Bronchial epithelial cell (primary cell): ENCODE data around the gene AMER3. TPM values are rescaled to one million over a fixed set of nuclear protein-coding genes. Genes with fewer than 3 reads are reported as not detected.

Source experiments
- DNase-seq: peaks from one replicate; pipeline ENCODE4 v3.0.0-alpha.2; 2010; ENCODE audit warnings: low read depth
- FAIRE-seq: peaks from 2 replicates; lab custom pipeline; 2011; peaks lifted over from hg19 to GRCh38; lab: Jason Lieb, UNC
- H3K27me3 ChIP-seq: 2 replicates; pipeline ENCODE4 v1.5.1; 2011; ENCODE audit warnings: low read length; ENCODE audit not compliant: control insufficient read depth, insufficient read depth
- H3K36me3 ChIP-seq: 2 replicates; pipeline ENCODE4 v1.5.1; 2011; ENCODE audit warnings: low read length; ENCODE audit not compliant: control insufficient read depth, insufficient read depth
- H3K4me3 ChIP-seq: 2 replicates; pipeline ENCODE4 v1.5.1; 2011; ENCODE audit warnings: mild to moderate bottlenecking, low read depth, low read length, control low read depth
- total RNA-seq: library from RNA; depleted of rRNA; stranded (reverse); fragments of >200 nt; gene quantifications from 2 replicates; pipeline ENCODE4 v1.2.1, GENCODE V29; 2014
- TF ChIP-seq, protein P1 (sequence below): IDR thresholded peaks from 2 replicates; pipeline ENCODE4 v1.5.1; 2011; ENCODE audit warnings: mild to moderate bottlenecking, moderate library complexity, low read length, control low read depth, inconsistent platforms; ENCODE audit not compliant: insufficient read depth, severe bottlenecking

The AMER3 gene
- total RNA-seq, 1 donor from 2014 or later: under 0.01 TPM

DNA sequence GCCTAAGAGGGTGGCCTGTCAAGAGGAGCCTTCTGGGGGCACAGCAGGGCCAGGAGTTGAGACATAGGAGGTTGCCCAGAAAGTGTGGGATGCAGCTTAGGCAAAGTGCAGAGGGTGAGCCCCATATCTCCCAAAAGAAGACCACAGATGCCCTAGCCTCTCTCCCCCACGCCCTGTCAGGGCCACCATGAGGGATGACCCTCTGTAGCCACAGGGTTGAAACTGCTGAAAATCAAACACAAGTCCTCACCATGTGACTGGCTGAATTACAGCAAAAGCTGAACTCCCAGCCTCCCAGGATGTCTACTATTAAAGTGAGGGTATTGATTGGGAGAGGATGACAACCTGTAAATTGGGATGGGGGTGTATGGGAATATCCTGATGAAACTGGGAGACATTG lies 44.0 kb downstream of the AMER3 start:
- TF ChIP-seq, protein P1, sequence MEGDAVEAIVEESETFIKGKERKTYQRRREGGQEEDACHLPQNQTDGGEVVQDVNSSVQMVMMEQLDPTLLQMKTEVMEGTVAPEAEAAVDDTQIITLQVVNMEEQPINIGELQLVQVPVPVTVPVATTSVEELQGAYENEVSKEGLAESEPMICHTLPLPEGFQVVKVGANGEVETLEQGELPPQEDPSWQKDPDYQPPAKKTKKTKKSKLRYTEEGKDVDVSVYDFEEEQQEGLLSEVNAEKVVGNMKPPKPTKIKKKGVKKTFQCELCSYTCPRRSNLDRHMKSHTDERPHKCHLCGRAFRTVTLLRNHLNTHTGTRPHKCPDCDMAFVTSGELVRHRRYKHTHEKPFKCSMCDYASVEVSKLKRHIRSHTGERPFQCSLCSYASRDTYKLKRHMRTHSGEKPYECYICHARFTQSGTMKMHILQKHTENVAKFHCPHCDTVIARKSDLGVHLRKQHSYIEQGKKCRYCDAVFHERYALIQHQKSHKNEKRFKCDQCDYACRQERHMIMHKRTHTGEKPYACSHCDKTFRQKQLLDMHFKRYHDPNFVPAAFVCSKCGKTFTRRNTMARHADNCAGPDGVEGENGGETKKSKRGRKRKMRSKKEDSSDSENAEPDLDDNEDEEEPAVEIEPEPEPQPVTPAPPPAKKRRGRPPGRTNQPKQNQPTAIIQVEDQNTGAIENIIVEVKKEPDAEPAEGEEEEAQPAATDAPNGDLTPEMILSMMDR: no peak
- Histone ChIP-seq H3K4me3 (no peak overlapping the region), H3K27me3 (no peaks in the 10 kb centered on the region), H3K36me3 (no peaks in the 10 kb centered on the region)
- no peak for DNase-seq
- no peak for FAIRE-seq

DNA sequence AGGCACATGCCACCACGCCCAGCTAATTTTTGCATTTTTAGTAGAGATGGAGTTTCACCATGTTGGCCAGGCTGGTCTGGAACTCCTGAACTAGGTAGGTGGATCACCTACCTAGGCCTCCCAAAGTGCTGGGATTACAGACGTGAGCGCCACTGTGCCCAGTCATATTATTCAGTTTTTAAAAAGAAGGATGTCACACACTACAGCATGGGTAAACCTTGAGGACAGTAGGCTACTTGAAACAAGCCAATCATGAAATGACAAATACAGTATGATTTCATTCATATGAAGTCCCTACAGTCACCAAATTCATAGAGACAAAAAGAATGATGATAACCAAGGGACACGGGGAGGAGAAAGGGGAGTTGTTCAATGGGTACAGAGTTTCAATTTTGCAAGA lies 50.3 kb downstream of the AMER3 start:
- FAIRE-seq (no peak), DNase-seq (no peak)
- no peaks in the 10 kb centered on the region for H3K27me3 ChIP-seq

GRCh38 chr2:130806370-130806769 lies 51.0 kb downstream of the AMER3 start:
- FAIRE-seq (no peak), DNase-seq (no peak)
- Histone ChIP-seq H3K36me3 (no peaks in the 10 kb centered on the region), H3K4me3 (no peak overlapping the region), H3K27me3 (no peaks in the 10 kb centered on the region)
- TF ChIP-seq, protein P1: no peak

More for the DNA sequence above, 50.3 kb downstream of the AMER3 start:
- H3K36me3 ChIP-seq: no peaks in the 10 kb centered on the region
- TF ChIP-seq, protein P1: no peak
- no peak overlapping the region for H3K4me3 ChIP-seq

DNA sequence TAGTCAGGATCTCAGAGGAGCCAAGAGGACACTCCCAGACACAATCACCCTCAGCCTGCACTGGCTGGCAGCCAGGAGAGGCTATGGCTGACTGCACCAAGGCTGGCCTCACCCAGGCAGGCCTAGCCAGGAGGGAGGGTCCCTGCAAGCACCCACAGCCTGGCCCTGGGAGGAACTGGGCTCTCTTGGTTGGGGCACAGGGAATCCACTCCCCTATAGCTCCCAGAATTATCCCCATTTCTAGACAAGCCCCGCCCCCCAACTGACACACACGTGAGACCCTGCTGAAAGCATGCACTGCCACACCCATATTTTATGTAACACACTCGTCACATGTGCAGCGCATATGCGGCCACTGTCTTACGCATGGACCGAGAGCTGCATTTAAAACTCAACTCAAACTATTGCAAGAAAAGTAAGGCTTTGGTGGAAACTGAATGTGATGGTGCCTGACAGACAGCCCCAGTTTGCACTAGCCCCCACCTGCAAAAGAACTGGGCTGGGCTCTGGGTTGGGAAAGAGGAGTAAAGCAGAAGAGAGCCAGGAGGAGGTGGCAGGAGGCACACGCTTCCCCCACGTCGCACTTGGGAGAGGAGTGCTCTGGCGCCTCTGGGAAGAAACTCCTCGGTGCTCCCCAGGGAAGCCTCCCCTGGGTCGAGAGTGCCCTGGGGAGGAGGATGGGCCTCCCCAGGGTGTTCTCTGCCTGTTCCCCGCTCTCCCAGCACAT lies 52.5 kb downstream of the AMER3 start:
- Histone ChIP-seq H3K36me3 (no peaks in the 10 kb centered on the region), H3K4me3 (peak overlapping the region; percentile 25), H3K27me3 (no peaks in the 10 kb centered on the region)
- peak; percentile 89 for DNase-seq
- peak; percentile 92 for FAIRE-seq
- TF ChIP-seq, protein P1: no peak

DNA sequence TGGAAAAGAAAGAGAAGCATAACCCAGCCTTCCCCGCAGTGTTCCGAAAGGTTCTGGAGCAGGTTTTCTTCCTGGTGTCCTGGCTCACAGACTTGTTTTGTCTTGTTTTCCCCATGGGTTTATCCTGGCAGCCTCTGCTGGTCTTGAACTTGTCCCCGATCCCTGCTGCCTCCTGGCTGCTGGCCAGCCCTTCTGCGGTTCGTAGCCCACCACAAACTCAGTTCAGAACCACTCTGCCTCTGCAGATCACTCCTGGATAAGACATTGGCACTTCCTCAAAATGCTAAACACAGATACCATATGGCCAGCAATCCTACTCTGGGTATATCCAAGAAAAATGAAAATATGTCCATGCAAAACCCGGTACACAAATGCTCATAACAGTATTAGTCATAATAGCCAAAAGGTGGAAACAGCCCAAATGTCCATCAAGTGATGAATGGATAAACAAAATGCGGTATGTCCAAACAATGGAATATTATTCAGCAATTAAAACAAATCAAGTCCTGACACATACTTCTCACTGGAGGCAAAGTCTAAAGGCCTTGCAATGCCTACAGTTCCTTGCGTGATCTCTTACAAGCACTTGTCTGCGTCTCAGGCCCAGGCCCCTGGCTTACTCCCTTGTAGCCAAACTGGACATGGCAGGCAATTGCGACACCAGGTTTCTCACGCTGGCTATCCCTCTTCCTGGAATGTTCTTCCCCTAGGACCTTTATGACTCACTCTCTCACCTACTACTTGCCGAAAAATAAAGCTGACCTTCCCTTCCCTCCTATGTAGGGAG lies 53.3 kb downstream of the AMER3 start:
- FAIRE-seq (peak; percentile 99), DNase-seq (peak; percentile 99)
- TF ChIP-seq, protein P1: no peak
- H3K4me3 ChIP-seq: peak overlapping the region; percentile 25
- no peaks in the 10 kb centered on the region for H3K36me3 ChIP-seq
- no peaks in the 10 kb centered on the region for H3K27me3 ChIP-seq
